ENCODE measurements around the gene KIR2DL1.
"Not testable (repeated sequence)": the region's sequence is repeated elsewhere in the genome, so short reads cannot be mapped to it uniquely, and the experiment has no call there.

DNA sequence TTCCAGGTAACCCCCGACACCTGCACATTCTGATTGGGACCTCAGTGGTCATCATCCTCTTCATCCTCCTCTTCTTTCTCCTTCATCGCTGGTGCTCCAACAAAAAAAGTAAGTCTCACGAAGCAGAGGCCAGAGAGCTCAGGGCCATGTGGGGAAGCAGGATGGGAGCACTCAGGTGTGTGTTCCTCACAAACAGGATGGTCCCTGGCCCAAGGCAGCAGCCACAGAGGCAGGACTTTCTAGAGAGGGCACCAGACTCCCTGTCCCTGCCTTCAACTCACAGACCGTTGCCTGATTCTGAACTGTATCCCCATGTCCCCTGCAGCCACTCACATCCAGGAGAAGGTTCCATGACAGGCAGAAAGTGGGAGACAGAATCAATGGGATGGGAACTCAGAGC, 13.3 kb downstream of the KIR2DL1 start:
- TF ChIP-seq, protein P1, sequence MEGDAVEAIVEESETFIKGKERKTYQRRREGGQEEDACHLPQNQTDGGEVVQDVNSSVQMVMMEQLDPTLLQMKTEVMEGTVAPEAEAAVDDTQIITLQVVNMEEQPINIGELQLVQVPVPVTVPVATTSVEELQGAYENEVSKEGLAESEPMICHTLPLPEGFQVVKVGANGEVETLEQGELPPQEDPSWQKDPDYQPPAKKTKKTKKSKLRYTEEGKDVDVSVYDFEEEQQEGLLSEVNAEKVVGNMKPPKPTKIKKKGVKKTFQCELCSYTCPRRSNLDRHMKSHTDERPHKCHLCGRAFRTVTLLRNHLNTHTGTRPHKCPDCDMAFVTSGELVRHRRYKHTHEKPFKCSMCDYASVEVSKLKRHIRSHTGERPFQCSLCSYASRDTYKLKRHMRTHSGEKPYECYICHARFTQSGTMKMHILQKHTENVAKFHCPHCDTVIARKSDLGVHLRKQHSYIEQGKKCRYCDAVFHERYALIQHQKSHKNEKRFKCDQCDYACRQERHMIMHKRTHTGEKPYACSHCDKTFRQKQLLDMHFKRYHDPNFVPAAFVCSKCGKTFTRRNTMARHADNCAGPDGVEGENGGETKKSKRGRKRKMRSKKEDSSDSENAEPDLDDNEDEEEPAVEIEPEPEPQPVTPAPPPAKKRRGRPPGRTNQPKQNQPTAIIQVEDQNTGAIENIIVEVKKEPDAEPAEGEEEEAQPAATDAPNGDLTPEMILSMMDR (IDR thresholded peaks at IDR 0.05; ENCODE audit: insufficient read depth, low read length): not testable (repeated sequence)
- TF ChIP-seq, protein P2, sequence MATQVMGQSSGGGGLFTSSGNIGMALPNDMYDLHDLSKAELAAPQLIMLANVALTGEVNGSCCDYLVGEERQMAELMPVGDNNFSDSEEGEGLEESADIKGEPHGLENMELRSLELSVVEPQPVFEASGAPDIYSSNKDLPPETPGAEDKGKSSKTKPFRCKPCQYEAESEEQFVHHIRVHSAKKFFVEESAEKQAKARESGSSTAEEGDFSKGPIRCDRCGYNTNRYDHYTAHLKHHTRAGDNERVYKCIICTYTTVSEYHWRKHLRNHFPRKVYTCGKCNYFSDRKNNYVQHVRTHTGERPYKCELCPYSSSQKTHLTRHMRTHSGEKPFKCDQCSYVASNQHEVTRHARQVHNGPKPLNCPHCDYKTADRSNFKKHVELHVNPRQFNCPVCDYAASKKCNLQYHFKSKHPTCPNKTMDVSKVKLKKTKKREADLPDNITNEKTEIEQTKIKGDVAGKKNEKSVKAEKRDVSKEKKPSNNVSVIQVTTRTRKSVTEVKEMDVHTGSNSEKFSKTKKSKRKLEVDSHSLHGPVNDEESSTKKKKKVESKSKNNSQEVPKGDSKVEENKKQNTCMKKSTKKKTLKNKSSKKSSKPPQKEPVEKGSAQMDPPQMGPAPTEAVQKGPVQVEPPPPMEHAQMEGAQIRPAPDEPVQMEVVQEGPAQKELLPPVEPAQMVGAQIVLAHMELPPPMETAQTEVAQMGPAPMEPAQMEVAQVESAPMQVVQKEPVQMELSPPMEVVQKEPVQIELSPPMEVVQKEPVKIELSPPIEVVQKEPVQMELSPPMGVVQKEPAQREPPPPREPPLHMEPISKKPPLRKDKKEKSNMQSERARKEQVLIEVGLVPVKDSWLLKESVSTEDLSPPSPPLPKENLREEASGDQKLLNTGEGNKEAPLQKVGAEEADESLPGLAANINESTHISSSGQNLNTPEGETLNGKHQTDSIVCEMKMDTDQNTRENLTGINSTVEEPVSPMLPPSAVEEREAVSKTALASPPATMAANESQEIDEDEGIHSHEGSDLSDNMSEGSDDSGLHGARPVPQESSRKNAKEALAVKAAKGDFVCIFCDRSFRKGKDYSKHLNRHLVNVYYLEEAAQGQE (IDR thresholded peaks at IDR 0.05; ENCODE audit: insufficient replicate concordance, low read depth): not testable (repeated sequence)
- TF ChIP-seq POLR2AphosphoS5, GABPA (IDR thresholded peaks at IDR 0.05; ENCODE audit: low read depth): not testable (repeated sequence)
